ENCODE data around the gene STAT2.

- TF ChIP-seq EZH2 (optimal IDR thresholded peaks at IDR 0.05; ENCODE audit: low read depth, low read length) (no peak), CTCF (IDR thresholded peaks at IDR 0.05; ENCODE audit: low read length) (no peak)
These were observed 26.7 kb downstream of the STAT2 start for GRCh38 chr12:56333197-56333678.
